WTC11 (cell line): Measurements from ENCODE around the gene ANG. TPM values are rescaled to one million over a fixed set of nuclear protein-coding genes. Genes with fewer than 3 reads are reported as not detected.

Source experiments
- ATAC-seq: fragments of 200-7000 bp; cut with Tn5 transposase; 2 replicates; pipeline ENCODE4 v1.10.0; 2021; ENCODE audit warnings: mild to moderate bottlenecking, moderate library complexity
- CTCF ChIA-PET: fragments of 300-600 bp; sonication (Branson Sonifier 250); formaldehyde crosslinking; loops from one replicate; lab custom pipeline; 2021; ENCODE audit warnings: antibody characterized with exemption; lab: Charles Lee
- POLR2A ChIA-PET: fragments of 350-600 bp; sonication (Branson Sonifier 250); formaldehyde crosslinking; loops from one replicate; lab custom pipeline; 2021; ENCODE audit warnings: antibody characterized with exemption; lab: Charles Lee
- DNase-seq: peaks from one replicate; pipeline ENCODE4 v3.0.0; 2021; ENCODE audit warnings: low spot score
- H3K27ac Mint-ChIP-seq: 2 replicates; pipeline ENCODE4 v1.8.0; 2021; ENCODE audit warnings: mixed read lengths
- H3K27me3 Mint-ChIP-seq: 2 replicates; pipeline ENCODE4 v1.8.0; 2021; ENCODE audit warnings: low read depth, mild to moderate bottlenecking, moderate library complexity, mixed read lengths
- H3K36me3 Mint-ChIP-seq: 2 replicates; pipeline ENCODE4 v1.8.0; 2021; ENCODE audit warnings: mixed read lengths
- H3K4me1 Mint-ChIP-seq: 2 replicates; pipeline ENCODE4 v1.8.0; 2022; ENCODE audit warnings: mixed read lengths
- H3K4me3 Mint-ChIP-seq: 2 replicates; pipeline ENCODE4 v1.8.0; 2021; ENCODE audit warnings: mild to moderate bottlenecking, moderate library complexity, mixed read lengths
- H3K9me3 Mint-ChIP-seq: 2 replicates; pipeline ENCODE4 v1.8.0; 2021; ENCODE audit warnings: mixed read lengths
- ETV6 ChIP-seq: sonication (generic); formaldehyde crosslinking; IDR thresholded peaks from 2 replicates; pipeline ENCODE4 v1.8.1; 2022; ENCODE audit warnings: mild to moderate bottlenecking, missing genetic modification reagents
- GABPB1 ChIP-seq: sonication (generic); formaldehyde crosslinking; IDR thresholded peaks from 2 replicates; pipeline ENCODE4 v1.8.1; 2023; ENCODE audit warnings: mild to moderate bottlenecking, missing genetic modification reagents
- NFATC4 ChIP-seq: fragments of 250-450 bp; sonication (Bioruptor Pico); IDR thresholded peaks from 2 replicates; pipeline ENCODE4 v1.9.0; 2021; ENCODE audit warnings: mild to moderate bottlenecking
- NR3C1 ChIP-seq: sonication (generic); formaldehyde crosslinking; conservative IDR thresholded peaks from 2 replicates; pipeline ENCODE4 v1.8.1; 2023; ENCODE audit warnings: low read depth, mild to moderate bottlenecking, missing genetic modification reagents
- RORB ChIP-seq: fragments of 250-450 bp; sonication (Bioruptor Pico); IDR thresholded peaks from 2 replicates; pipeline ENCODE4 v1.9.0; 2021; ENCODE audit warnings: mild to moderate bottlenecking
- ZNF232 ChIP-seq: sonication (generic); formaldehyde crosslinking; IDR thresholded peaks from 2 replicates; pipeline ENCODE4 v1.8.0; 2022; ENCODE audit warnings: mild to moderate bottlenecking, missing genetic modification reagents
- ZNF317 ChIP-seq: sonication (generic); formaldehyde crosslinking; IDR thresholded peaks from 2 replicates; pipeline ENCODE4 v1.8.1; 2023; ENCODE audit warnings: low read depth, mild to moderate bottlenecking, moderate library complexity, missing genetic modification reagents, borderline replicate concordance
- total RNA-seq: library from RNA; stranded (reverse); gene quantifications from 3 replicates; pipeline ENCODE4 v1.2.3, GENCODE V29; 2021
- TF ChIP-seq, protein P1 (sequence below): sonication (generic); formaldehyde crosslinking; IDR thresholded peaks from 2 replicates; pipeline ENCODE4 v1.8.1; 2023; ENCODE audit warnings: mild to moderate bottlenecking, moderate library complexity, missing genetic modification reagents
- TF ChIP-seq, protein P2 (sequence below): sonication (generic); formaldehyde crosslinking; IDR thresholded peaks from 2 replicates; pipeline ENCODE4 v1.8.0; 2022; ENCODE audit warnings: missing genetic modification reagents
- TF ChIP-seq, protein P3 (sequence below): sonication (generic); formaldehyde crosslinking; IDR thresholded peaks from 2 replicates; pipeline ENCODE4 v1.8.0; 2022; ENCODE audit warnings: mild to moderate bottlenecking, missing genetic modification reagents
- TF ChIP-seq, protein P4 (sequence below): sonication (generic); formaldehyde crosslinking; IDR thresholded peaks from 2 replicates; pipeline ENCODE4 v1.8.1; 2022; ENCODE audit warnings: mild to moderate bottlenecking, missing genetic modification reagents, moderate library complexity, borderline replicate concordance
- TF ChIP-seq, protein P5 (sequence below): sonication (generic); formaldehyde crosslinking; IDR thresholded peaks from 2 replicates; pipeline ENCODE4 v1.8.0; 2023; ENCODE audit warnings: mild to moderate bottlenecking, missing genetic modification reagents

The ANG gene
- total RNA-seq, 1 experiment from 2014 or later, result 4.8 TPM

DNA sequence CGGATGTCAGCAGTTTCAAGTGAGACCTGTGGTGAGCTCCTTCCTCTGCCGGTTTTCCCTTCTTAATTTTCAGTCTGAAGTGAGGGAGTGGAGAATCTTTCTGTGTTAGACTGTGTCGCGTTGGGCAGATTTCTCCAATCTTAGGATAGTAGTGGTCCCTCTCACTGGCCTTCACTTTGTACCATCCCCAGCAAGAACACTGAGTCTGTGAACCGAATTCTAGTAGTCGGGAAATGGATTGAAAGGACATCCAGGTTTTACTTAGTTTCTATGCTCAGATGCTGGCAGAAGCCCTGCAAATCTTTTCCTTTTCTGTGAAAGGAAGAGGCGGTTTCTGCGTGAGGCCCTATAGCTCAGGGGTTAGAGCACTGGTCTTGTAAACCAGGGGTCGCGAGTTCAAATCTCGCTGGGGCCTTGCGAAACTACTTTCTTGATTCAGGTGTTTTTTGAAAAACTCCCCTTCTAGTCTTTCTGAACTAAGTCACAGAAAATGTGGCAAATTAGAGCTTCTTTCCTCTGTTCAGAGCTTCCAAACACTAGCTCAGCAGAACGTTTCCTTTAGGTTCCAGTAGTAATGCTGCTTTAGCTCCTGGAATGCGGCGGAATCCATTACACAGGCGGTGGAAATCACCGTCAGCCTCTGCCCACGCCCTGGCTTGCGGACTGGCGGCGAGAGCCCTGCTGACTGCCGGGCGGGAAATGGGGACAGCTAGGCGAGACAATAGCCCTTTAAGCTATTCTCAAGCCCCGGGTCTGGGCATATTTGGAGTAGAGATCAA is 7.0 kb upstream of the ANG start:
- no peaks in the 10 kb centered on the region for H3K9me3 Mint-ChIP-seq
- peaks cover 10% of the 10 kb centered on the region for H3K27me3 Mint-ChIP-seq
- TF ChIP-seq, protein P1, sequence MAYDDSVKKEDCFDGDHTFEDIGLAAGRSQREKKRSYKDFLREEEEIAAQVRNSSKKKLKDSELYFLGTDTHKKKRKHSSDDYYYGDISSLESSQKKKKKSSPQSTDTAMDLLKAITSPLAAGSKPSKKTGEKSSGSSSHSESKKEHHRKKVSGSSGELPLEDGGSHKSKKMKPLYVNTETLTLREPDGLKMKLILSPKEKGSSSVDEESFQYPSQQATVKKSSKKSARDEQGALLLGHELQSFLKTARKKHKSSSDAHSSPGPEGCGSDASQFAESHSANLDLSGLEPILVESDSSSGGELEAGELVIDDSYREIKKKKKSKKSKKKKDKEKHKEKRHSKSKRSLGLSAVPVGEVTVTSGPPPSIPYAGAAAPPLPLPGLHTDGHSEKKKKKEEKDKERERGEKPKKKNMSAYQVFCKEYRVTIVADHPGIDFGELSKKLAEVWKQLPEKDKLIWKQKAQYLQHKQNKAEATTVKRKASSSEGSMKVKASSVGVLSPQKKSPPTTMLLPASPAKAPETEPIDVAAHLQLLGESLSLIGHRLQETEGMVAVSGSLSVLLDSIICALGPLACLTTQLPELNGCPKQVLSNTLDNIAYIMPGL, result peak; percentile 96
- no peak for TF ChIP-seq NFATC4 (CRISPR knock-in tag)
- TF ChIP-seq, protein P2, sequence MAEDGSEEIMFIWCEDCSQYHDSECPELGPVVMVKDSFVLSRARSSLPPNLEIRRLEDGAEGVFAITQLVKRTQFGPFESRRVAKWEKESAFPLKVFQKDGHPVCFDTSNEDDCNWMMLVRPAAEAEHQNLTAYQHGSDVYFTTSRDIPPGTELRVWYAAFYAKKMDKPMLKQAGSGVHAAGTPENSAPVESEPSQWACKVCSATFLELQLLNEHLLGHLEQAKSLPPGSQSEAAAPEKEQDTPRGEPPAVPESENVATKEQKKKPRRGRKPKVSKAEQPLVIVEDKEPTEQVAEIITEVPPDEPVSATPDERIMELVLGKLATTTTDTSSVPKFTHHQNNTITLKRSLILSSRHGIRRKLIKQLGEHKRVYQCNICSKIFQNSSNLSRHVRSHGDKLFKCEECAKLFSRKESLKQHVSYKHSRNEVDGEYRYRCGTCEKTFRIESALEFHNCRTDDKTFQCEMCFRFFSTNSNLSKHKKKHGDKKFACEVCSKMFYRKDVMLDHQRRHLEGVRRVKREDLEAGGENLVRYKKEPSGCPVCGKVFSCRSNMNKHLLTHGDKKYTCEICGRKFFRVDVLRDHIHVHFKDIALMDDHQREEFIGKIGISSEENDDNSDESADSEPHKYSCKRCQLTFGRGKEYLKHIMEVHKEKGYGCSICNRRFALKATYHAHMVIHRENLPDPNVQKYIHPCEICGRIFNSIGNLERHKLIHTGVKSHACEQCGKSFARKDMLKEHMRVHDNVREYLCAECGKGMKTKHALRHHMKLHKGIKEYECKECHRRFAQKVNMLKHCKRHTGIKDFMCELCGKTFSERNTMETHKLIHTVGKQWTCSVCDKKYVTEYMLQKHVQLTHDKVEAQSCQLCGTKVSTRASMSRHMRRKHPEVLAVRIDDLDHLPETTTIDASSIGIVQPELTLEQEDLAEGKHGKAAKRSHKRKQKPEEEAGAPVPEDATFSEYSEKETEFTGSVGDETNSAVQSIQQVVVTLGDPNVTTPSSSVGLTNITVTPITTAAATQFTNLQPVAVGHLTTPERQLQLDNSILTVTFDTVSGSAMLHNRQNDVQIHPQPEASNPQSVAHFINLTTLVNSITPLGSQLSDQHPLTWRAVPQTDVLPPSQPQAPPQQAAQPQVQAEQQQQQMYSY (CRISPR knock-in tag), result peak; percentile 97
- no peak for TF ChIP-seq NR3C1 (CRISPR knock-in tag)
- 0 out of 2 replicates have a peak, but pooled peaks have one; percentile 13 for TF ChIP-seq GABPB1 (CRISPR knock-in tag)
- TF ChIP-seq, protein P3, sequence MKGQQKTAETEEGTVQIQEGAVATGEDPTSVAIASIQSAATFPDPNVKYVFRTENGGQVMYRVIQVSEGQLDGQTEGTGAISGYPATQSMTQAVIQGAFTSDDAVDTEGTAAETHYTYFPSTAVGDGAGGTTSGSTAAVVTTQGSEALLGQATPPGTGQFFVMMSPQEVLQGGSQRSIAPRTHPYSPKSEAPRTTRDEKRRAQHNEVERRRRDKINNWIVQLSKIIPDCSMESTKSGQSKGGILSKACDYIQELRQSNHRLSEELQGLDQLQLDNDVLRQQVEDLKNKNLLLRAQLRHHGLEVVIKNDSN (CRISPR knock-in tag), result 0 out of 2 replicates have a peak, but pooled peaks have one; percentile 6
- 0 out of 2 replicates have a peak, but pooled peaks have one; percentile 19 for TF ChIP-seq ETV6 (CRISPR knock-in tag)
- TF ChIP-seq, protein P4, sequence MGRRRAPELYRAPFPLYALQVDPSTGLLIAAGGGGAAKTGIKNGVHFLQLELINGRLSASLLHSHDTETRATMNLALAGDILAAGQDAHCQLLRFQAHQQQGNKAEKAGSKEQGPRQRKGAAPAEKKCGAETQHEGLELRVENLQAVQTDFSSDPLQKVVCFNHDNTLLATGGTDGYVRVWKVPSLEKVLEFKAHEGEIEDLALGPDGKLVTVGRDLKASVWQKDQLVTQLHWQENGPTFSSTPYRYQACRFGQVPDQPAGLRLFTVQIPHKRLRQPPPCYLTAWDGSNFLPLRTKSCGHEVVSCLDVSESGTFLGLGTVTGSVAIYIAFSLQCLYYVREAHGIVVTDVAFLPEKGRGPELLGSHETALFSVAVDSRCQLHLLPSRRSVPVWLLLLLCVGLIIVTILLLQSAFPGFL, result 0 out of 2 replicates have a peak, but pooled peaks have one; percentile 29
- TF ChIP-seq ZNF232, result no peak
- TF ChIP-seq ZNF317 (CRISPR knock-in tag), result no peak
- H3K36me3 Mint-ChIP-seq, result no peaks in the 10 kb centered on the region
- peaks cover 27% of the 10 kb centered on the region for H3K4me1 Mint-ChIP-seq
- peak overlapping the region; percentile 97 for H3K27ac Mint-ChIP-seq
- ATAC-seq (peak; percentile 2), DNase-seq (peak; percentile 88)
- ChIA-PET POLR2A (interaction anchor here (0.6 to 3.6 kb wide), 7 partner anchors 21 to 584 kb away, joined by 3 to 24 read pairs (median 3); partner anchors contain the start of gene PARP2), CTCF (interaction anchor here (0.6 to 8.1 kb wide), 16 partner anchors 10 to 338 kb away, joined by 3 to 106 read pairs (median 6); partner anchors contain the start of gene PARP2)
- H3K4me3 Mint-ChIP-seq, result no peak overlapping the region

GRCh38 chr14:20682127-20682434 is 6.5 kb upstream of the ANG start:
- no peak for DNase-seq
- CTCF ChIA-PET, result interaction anchor here (0.7 to 8.1 kb wide), 13 partner anchors 9 to 339 kb away, joined by 3 to 106 read pairs (median 8); partner anchors contain the start of gene PARP2
- TF ChIP-seq, protein P5, sequence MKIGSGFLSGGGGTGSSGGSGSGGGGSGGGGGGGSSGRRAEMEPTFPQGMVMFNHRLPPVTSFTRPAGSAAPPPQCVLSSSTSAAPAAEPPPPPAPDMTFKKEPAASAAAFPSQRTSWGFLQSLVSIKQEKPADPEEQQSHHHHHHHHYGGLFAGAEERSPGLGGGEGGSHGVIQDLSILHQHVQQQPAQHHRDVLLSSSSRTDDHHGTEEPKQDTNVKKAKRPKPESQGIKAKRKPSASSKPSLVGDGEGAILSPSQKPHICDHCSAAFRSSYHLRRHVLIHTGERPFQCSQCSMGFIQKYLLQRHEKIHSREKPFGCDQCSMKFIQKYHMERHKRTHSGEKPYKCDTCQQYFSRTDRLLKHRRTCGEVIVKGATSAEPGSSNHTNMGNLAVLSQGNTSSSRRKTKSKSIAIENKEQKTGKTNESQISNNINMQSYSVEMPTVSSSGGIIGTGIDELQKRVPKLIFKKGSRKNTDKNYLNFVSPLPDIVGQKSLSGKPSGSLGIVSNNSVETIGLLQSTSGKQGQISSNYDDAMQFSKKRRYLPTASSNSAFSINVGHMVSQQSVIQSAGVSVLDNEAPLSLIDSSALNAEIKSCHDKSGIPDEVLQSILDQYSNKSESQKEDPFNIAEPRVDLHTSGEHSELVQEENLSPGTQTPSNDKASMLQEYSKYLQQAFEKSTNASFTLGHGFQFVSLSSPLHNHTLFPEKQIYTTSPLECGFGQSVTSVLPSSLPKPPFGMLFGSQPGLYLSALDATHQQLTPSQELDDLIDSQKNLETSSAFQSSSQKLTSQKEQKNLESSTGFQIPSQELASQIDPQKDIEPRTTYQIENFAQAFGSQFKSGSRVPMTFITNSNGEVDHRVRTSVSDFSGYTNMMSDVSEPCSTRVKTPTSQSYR (CRISPR knock-in tag), result no peak
- TF ChIP-seq RORB (CRISPR knock-in tag), result 0 out of 2 replicates have a peak, but pooled peaks have one; percentile 40
- peaks cover 10% of the 10 kb centered on the region for H3K27me3 Mint-ChIP-seq
- no peaks in the 10 kb centered on the region for H3K9me3 Mint-ChIP-seq
- no peak overlapping the region for H3K4me3 Mint-ChIP-seq
- ATAC-seq, result no peak
- no peak overlapping the region for H3K27ac Mint-ChIP-seq
- POLR2A ChIA-PET, result interaction anchor here (0.6 to 3.6 kb wide), 5 partner anchors 22 to 339 kb away, joined by 3 to 24 read pairs (median 5); partner anchors contain the start of gene PARP2
- no peaks in the 10 kb centered on the region for H3K36me3 Mint-ChIP-seq
- peaks cover 25% of the 10 kb centered on the region for H3K4me1 Mint-ChIP-seq
